H1 (cell line): Measurements from ENCODE around the gene TAS2R30.

ENCODE experiments used
- MAFK ChIP-seq: IDR thresholded peaks from 2 replicates; pipeline ENCODE4 v1.6.1; 2012; ENCODE audit warnings: low read depth, mild to moderate bottlenecking, improper control_type of control experiment, low read length
- POLR2A ChIP-seq, 2 experiments: IDR thresholded peaks; 1 replicate in 1 of 2; 2 replicates in 1 of 2; pipeline ENCODE4 v1.6.1; 2011; ENCODE audit warnings: low read depth in 2 of 2, low read length in 2 of 2, mild to moderate bottlenecking in 2 of 2; ENCODE audit errors: control extremely low read depth in 1 of 2
- TF ChIP-seq, protein P1 (sequence below), 3 experiments: IDR thresholded peaks; 1 replicate in 2 of 3; 2 replicates in 1 of 3; pipeline versions ENCODE4 v1.5.1 to v1.6.1; 2011; ENCODE audit warnings: low read length in 3 of 3, mild to moderate bottlenecking in 3 of 3, inconsistent platforms in 2 of 3, low read depth in 1 of 3, moderate library complexity in 1 of 3; ENCODE audit not compliant: insufficient read depth in 1 of 3; ENCODE audit errors: control extremely low read depth in 1 of 3
- TF ChIP-seq, protein P2 (sequence below): IDR thresholded peaks from 2 replicates; pipeline ENCODE4 v1.6.1; 2012; ENCODE audit warnings: inconsistent platforms

DNA sequence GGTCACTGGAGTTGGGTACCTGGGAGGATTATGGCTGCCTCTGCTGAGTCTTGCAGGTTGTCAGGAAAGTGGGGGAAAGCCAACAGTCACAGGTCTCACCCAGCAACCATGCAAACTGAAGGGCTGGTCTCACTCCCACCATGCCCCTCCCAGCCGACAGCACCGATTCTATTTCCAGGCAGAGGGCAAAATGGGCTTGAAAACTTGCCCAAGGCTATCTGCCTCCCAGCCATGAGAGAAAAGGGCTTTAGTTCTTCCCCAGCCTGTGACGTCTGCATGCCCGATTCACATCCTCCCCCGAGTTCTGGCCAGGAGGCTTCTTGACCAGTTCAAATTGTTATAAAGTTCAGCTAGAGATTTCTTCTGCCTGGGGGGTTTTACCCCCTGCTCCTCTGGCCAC, 9.9 kb upstream of the TAS2R30 start:
- TF ChIP-seq, protein P1, sequence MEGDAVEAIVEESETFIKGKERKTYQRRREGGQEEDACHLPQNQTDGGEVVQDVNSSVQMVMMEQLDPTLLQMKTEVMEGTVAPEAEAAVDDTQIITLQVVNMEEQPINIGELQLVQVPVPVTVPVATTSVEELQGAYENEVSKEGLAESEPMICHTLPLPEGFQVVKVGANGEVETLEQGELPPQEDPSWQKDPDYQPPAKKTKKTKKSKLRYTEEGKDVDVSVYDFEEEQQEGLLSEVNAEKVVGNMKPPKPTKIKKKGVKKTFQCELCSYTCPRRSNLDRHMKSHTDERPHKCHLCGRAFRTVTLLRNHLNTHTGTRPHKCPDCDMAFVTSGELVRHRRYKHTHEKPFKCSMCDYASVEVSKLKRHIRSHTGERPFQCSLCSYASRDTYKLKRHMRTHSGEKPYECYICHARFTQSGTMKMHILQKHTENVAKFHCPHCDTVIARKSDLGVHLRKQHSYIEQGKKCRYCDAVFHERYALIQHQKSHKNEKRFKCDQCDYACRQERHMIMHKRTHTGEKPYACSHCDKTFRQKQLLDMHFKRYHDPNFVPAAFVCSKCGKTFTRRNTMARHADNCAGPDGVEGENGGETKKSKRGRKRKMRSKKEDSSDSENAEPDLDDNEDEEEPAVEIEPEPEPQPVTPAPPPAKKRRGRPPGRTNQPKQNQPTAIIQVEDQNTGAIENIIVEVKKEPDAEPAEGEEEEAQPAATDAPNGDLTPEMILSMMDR (IDR thresholded peaks at IDR 0.05; ENCODE audit: control extremely low read depth in 1 of 3, insufficient read depth in 1 of 3, low read depth in 1 of 3, low read length in 3 of 3): no peak
- TF ChIP-seq, protein P2, sequence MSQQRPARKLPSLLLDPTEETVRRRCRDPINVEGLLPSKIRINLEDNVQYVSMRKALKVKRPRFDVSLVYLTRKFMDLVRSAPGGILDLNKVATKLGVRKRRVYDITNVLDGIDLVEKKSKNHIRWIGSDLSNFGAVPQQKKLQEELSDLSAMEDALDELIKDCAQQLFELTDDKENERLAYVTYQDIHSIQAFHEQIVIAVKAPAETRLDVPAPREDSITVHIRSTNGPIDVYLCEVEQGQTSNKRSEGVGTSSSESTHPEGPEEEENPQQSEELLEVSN: no peak
- TF ChIP-seq MAFK (no peak), POLR2A (IDR thresholded peaks at IDR 0.05; ENCODE audit: control extremely low read depth in 1 of 2, low read depth in 2 of 2, low read length in 2 of 2) (no peak)
